ENCODE results near the gene MTSS2.

Gene MTSS2

DNA sequence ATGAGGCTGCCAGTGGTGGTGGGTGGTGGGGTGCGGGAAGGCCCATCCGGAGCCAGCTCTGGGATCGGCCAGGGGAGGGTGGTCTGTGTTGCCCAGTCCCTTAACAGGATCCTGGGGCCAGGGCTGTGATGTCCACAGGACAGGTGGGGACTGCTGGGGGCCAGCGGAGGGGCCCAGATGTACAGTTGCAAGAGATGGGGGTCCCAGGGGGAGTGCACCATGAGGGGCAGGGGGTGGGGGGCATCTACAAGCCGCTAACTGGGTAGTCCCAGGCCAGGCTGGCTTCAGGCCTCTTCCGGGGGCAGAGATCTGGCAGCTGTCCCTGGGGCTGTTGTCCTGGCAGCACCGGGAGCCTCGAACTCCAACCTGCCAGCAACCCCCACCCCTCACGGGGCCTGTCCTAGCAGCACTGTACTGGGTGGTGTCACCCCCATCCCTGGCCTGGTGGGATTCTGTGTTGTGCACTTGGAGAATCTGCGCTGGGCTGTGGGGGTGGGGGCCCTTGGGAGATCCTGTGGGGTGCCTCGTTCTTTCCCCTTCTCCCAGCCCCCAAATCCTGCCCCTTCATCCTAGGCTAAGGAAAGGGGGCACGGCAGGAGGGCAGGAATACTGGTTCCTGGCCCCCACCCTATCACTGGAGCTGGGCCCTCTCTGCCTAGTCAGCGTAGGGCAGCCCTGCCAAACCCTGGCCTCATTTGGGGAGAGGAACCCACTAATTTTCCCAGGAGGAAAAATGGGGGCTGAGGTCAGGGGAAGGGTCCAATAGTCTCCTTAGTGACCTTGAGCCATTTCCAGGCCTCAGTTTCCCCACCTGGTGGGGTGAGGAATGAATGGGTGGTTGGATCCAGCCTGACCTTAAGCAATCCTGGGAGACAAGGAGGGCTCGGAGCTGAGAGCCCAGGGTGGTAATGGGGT is 1.4 kb downstream of the MTSS2 start:
- H3K36me3 ChIP-seq (ENCODE audit: insufficient read depth, insufficient read length, low read length), result peaks cover 45% of the 10 kb centered on the region
- TF ChIP-seq SUZ12 (IDR thresholded peaks at IDR 0.05; ENCODE audit: extremely low read depth, insufficient read depth, insufficient read length), result no peak
- TF ChIP-seq YY1 (IDR thresholded peaks at IDR 0.05; ENCODE audit: insufficient read depth, insufficient read length), result no peak
- no peak for TF ChIP-seq ZNF274 (IDR thresholded peaks at IDR 0.05; ENCODE audit: low read depth, low read length)
- H3K9me3 ChIP-seq (ENCODE audit: insufficient read depth, low read length), result no peaks in the 10 kb centered on the region
- peaks cover 51% of the 10 kb centered on the region for H3K4me1 ChIP-seq (ENCODE audit: insufficient read depth, insufficient read length)
- H3K27me3 ChIP-seq (ENCODE audit: insufficient read depth, insufficient read length), result no peaks in the 10 kb centered on the region
- H3K4me3 ChIP-seq (ENCODE audit: insufficient read length, low read depth), result peak overlapping the region; percentile 91
- no peak for DNase-seq (ENCODE audit: low read depth, low spot score)
- peak overlapping the region; percentile 96 for H3K9ac ChIP-seq (ENCODE audit: insufficient read length, low read depth)

DNA sequence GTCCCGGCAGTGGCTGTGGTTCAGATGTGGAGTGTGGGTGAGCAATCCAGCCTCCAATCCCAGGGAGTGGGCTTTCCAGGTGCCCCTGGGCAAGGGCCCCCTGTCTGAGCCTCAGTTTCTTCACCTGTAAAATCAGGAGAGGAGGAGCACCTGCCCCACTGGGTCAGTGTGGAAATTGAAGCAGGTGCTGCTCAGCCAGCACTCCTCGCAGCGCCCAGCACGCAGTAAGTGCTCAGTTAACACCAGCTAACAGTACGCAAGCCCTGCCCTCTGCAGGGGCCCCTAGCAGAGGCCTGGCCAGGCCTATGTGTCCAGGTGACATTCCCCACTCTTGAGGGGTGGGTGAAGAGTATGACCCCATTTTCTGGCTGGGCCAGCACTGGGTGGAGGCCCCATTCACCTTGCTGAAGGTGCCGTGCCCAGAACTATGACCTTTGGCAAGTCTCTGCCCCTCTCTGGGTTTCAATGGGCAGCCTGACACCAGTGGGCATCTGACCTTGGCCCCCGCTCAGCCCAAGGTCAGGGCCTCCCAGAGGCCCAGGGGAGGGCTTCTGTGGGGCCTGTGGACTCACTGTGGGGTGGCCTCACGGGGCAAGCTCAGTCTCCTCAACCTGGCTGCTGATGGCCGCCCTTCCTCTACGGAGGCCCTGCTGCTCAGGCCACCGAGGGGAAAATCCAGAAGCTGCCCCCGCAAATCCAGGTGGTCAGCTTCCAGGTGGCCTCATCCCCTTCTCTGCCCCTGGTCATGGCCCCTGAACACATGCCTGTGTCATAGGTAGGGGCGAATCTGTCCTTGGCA is 2.5 kb downstream of the MTSS2 start:
- H3K36me3 ChIP-seq (ENCODE audit: insufficient read depth, insufficient read length, low read length), result peaks cover 53% of the 10 kb centered on the region
- H3K27me3 ChIP-seq (ENCODE audit: insufficient read depth, insufficient read length), result no peaks in the 10 kb centered on the region
- H3K4me3 ChIP-seq (ENCODE audit: insufficient read length, low read depth), result no peak overlapping the region
- no peaks in the 10 kb centered on the region for H3K9me3 ChIP-seq (ENCODE audit: insufficient read depth, low read length)
- H3K4me1 ChIP-seq (ENCODE audit: insufficient read depth, insufficient read length), result peaks cover 53% of the 10 kb centered on the region
- DNase-seq (ENCODE audit: low read depth, low spot score), result no peak
- H3K9ac ChIP-seq (ENCODE audit: insufficient read length, low read depth), result peak overlapping the region; percentile 33
- no peak for TF ChIP-seq SUZ12 (IDR thresholded peaks at IDR 0.05; ENCODE audit: extremely low read depth, insufficient read depth, insufficient read length)
- TF ChIP-seq YY1 (IDR thresholded peaks at IDR 0.05; ENCODE audit: insufficient read depth, insufficient read length), result no peak
- no peak for TF ChIP-seq ZNF274 (IDR thresholded peaks at IDR 0.05; ENCODE audit: low read depth, low read length)

DNA sequence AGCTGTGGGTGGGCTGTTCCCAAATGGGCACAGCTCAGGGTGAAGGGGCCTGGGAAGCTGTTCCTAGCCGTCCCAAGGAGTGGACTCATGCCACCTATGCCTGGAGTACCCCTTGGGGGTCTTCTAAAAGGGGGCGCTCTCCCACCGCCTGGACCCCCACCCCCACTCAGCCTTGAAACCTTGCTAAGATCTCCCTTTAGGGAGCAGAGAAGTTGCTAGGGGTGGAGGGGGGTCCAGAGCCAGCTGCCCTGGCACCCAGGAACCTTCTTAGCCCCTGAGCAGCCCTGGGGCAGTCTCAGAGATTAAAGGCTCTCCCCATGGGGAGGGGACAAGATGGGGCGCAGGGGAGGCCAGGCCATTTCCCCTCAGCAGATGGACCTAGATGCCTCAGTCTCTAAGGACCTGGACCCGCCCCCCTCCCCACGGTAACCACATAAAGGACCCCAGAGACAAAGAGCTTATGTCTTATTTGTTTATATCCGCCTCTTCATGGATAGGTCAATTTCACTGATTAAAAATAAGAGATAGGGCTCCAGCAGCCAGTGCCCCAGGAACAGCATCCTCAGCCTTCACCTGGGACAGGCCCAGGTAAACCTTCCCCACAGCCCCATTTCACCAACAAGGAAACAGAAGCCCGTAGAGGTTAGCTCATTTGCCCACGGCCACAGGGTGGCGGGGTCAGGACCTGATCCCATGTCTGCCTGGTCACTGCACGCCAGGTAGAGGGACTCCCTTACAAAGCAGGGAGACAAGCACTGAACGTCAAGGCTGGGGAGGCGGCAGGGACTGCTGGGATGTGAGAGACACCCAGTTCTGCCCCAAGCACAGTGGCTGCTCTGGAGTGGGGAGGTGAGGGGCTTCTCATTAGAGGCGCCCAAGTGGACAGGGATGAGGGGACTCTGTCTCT is 3.4 kb downstream of the MTSS2 start:
- Histone ChIP-seq H3K27me3 (ENCODE audit: insufficient read depth, insufficient read length) (no peaks in the 10 kb centered on the region), H3K9me3 (ENCODE audit: insufficient read depth, low read length) (no peaks in the 10 kb centered on the region), H3K36me3 (ENCODE audit: insufficient read depth, insufficient read length, low read length) (peaks cover 61% of the 10 kb centered on the region), H3K4me1 (ENCODE audit: insufficient read depth, insufficient read length) (peaks cover 51% of the 10 kb centered on the region), H3K4me3 (ENCODE audit: insufficient read length, low read depth) (no peak overlapping the region), H3K9ac (ENCODE audit: insufficient read length, low read depth) (peak overlapping the region; percentile 2)
- DNase-seq (ENCODE audit: low read depth, low spot score), result no peak
- no peak for TF ChIP-seq ZNF274 (IDR thresholded peaks at IDR 0.05; ENCODE audit: low read depth, low read length)
- no peak for TF ChIP-seq YY1 (IDR thresholded peaks at IDR 0.05; ENCODE audit: insufficient read depth, insufficient read length)
- TF ChIP-seq SUZ12 (IDR thresholded peaks at IDR 0.05; ENCODE audit: extremely low read depth, insufficient read depth, insufficient read length), result no peak

DNA sequence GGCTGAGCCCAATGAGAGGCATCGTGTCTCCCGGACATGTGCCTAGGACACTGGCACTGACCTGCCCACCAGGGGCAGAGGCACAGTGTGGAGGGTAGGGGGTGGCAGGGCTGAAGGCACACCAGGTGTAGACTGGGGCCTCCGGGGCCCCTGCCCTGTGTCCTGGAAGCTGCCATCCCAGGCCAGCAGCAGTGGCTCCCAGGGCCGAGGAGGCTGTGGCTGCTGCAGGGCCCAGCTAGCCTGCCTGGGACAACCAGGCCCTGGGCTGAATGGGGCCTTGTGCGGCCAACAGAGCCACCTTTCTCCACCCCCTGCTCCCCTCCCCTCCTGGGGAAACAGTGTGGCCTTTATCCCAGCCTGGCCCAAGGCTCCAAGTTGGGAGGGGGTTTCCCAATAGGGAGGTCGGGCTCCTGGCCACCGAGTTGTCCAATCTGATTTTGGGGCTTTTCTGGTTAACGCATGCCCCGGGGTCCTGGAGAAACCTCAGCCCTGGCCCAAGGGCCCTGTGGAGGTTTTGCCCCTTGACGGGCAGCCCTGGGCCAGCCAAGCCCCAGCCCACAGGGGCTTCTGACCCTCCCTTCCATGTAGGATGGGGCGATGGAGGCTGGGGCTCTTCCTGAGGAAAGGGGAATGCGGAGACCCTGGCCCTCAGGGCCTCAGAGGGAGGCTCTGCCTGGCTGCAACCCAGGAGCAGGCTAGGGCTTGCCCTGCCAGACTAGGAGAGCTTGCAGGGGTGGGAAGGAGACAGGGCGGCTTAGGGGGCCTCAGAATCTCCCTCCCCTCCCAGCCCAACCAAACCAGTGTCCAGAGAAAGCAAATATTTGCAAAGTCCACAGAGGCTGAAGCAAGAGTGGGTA is 4.2 kb downstream of the MTSS2 start:
- H3K9me3 ChIP-seq (ENCODE audit: insufficient read depth, low read length), result no peaks in the 10 kb centered on the region
- no peaks in the 10 kb centered on the region for H3K27me3 ChIP-seq (ENCODE audit: insufficient read depth, insufficient read length)
- TF ChIP-seq YY1 (IDR thresholded peaks at IDR 0.05; ENCODE audit: insufficient read depth, insufficient read length) (no peak), ZNF274 (IDR thresholded peaks at IDR 0.05; ENCODE audit: low read depth, low read length) (no peak), SUZ12 (IDR thresholded peaks at IDR 0.05; ENCODE audit: extremely low read depth, insufficient read depth, insufficient read length) (no peak)
- H3K4me1 ChIP-seq (ENCODE audit: insufficient read depth, insufficient read length), result peaks cover 43% of the 10 kb centered on the region
- peaks cover 70% of the 10 kb centered on the region for H3K36me3 ChIP-seq (ENCODE audit: insufficient read depth, insufficient read length, low read length)
- DNase-seq (ENCODE audit: low read depth, low spot score), result no peak
- no peak overlapping the region for H3K4me3 ChIP-seq (ENCODE audit: insufficient read length, low read depth)
- H3K9ac ChIP-seq (ENCODE audit: insufficient read length, low read depth), result peak overlapping the region; percentile 12

DNA sequence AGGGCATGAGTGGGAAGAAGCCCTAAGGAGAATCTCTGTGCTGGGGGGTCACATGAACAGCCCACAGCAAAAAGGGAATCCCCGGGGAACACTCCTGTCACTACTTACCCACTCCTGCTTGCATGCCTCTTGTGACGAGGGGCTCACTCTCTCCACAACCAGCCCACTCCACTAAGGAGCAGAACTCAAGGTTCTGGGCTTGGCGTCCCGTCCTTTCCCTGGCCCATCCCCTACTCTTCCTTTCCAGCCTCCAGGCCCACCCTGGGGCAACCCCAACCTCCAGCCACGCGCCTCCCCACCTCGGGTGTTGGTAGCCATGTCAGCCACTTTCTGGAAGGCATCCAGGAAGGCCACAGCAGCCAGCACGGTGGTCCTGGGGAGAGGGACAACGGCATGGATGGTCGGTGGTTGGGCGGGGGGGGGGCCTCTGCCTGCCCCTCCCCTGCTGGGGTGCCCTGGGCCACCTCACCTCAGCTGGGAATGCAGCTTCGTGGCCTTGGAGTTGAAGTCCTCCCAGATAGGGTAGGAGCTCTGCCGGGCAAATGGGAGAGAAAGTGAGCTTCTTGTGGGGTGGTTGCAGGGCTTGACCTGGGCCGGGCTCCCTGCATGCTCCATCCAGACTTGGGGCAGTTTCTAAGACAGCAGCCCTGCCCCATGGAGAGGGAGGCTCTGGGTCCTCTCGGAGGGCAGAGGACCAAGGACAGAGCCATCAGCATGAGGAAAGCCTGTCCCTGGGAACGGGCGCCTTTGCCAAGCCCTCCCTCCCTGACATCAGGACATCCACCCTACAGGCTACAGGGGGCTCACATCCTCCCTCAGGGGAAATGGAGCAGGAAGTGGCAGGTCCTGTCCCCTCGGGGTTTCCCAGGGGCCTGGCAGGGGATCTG is 5.1 kb downstream of the MTSS2 start:
- peaks cover 38% of the 10 kb centered on the region for H3K4me1 ChIP-seq (ENCODE audit: insufficient read depth, insufficient read length)
- no peak for DNase-seq (ENCODE audit: low read depth, low spot score)
- H3K27me3 ChIP-seq (ENCODE audit: insufficient read depth, insufficient read length), result no peaks in the 10 kb centered on the region
- H3K9me3 ChIP-seq (ENCODE audit: insufficient read depth, low read length), result no peaks in the 10 kb centered on the region
- H3K4me3 ChIP-seq (ENCODE audit: insufficient read length, low read depth), result no peak overlapping the region
- H3K36me3 ChIP-seq (ENCODE audit: insufficient read depth, insufficient read length, low read length), result peaks cover 79% of the 10 kb centered on the region
- TF ChIP-seq SUZ12 (IDR thresholded peaks at IDR 0.05; ENCODE audit: extremely low read depth, insufficient read depth, insufficient read length) (no peak), ZNF274 (IDR thresholded peaks at IDR 0.05; ENCODE audit: low read depth, low read length) (no peak), YY1 (IDR thresholded peaks at IDR 0.05; ENCODE audit: insufficient read depth, insufficient read length) (no peak)
- H3K9ac ChIP-seq (ENCODE audit: insufficient read length, low read depth), result peak overlapping the region; percentile 12
